ENCODE measurements around the gene DERL3.
"Not testable (repeated sequence)": the region's sequence is repeated elsewhere in the genome, so short reads cannot be mapped to it uniquely, and the experiment has no call there.

Gene DERL3

DNA sequence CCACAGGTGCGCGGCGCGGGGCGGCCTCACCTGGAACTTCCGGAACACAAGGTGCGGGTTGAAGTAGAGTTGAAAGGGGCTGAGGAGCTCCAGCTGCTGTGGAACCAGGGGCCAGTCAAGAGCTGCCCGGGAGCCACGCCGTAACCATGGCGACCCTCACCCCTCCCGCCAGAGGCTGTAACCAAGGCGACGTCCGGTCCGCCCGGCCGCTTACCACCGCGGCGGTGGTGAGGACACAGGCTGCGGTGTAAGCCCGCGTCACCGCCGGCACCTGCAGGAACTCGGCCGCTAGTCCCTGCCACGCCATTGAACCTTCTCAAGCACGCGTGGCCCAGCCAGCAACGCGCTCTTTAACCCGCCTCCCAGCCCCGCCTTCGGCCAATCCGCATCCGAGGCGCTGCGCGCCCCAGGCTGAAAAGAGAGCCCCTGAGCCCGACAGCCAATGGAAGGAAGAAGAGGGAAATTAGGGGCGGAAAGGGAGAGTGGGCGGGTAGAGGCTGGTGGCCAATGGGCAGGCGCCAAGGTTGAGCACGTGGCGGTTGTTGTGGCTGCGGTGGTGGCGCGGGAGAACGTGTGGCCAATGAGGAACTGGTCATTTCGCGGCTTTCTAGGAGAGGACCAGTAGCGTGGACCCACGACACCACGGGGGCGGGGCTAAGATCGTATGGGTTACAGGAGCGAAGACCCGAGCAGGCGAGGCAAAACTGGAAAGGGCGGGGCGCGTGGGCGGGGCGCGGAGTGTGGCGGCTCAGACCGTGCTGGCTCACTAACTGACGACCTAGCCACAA lies at the start of gene DERL3:
Gene DERL3, minus strand, starts transcription at position 326 of the 788 bp plus-strand sequence. Its CDS starts 19 bp downstream, at position 307.
- peak; percentile 96 for DNase-seq (ENCODE audit: low read depth in 2 of 2)

DNA sequence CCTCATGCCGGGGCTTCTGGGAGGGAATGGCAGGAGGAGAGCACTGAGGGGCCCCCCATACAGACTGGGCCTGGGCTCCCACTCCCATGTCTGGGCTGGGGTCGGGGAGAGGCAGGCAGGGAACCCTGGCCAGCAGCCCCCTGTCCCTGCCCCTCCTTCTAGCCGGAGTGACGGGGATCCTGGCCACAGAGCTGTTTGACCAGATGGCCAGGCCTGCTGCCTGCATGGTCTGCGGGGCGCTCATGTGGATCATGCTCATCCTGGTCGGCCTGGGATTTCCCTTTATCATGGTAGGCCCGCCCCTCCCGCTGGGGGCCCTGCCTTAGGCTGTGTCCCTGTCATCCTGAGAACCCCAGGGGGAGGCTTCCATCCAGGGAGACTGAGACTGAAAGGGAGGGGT lies 45.3 kb upstream of the DERL3 start:
- DNase-seq (ENCODE audit: low read depth in 2 of 2), result no peak

DNA sequence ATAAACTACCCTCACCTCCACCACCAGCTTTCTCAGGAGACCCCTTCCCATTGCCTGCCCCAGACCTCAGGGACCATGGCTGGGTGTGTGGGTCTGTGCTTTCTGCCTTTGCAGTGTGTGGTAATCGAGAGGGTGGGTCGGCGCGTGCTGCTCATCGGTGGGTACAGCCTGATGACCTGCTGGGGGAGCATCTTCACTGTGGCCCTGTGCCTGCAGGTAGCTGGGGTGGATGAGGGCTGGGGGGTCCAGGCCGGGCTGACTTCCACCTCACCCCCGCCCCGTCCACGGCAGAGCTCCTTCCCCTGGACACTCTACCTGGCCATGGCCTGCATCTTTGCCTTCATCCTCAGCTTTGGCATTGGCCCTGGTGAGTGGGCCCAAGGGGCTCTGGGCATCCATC lies 44.9 kb upstream of the DERL3 start:
- DNase-seq (ENCODE audit: low read depth in 2 of 2), result no peak

DNA sequence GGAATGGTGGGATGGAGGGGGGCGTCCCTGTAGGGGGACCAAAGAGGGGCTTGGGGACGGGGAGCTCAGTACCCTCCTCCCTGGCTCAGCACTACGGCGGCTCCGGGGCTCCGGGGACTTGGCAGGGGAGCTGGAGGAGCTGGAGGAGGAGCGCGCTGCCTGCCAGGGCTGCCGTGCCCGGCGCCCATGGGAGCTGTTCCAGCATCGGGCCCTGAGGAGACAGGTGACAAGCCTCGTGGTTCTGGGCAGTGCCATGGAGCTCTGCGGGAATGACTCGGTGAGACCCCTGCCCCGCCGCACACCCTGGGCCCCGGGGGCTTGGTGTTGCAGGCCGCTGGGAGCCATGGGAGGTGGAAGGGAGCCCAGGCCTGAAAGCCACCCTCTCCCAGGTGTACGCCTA lies 43.6 kb upstream of the DERL3 start:
- no peak for DNase-seq (ENCODE audit: low read depth in 2 of 2)

DNA sequence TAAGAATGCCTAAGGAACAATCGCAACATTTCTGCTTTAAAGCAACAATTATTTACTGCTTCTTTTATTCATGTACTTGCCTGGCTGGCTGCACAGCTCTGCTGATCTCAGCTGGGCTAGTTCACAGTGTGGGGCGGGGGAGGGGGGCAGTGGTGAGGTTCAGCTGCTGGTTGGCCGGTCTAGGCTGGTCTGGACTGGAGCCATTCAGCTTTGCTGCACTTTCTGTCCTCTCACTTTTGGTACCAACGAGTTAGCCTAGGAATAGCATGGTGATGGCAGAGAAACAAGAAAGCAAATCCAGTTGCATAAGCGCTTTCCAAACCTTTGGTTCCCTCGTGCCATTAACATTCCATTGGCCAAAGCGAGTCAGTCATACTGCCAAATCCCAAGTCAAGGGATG lies 39.4 kb upstream of the DERL3 start:
- DNase-seq (ENCODE audit: low read depth in 2 of 2), result no peak

DNA sequence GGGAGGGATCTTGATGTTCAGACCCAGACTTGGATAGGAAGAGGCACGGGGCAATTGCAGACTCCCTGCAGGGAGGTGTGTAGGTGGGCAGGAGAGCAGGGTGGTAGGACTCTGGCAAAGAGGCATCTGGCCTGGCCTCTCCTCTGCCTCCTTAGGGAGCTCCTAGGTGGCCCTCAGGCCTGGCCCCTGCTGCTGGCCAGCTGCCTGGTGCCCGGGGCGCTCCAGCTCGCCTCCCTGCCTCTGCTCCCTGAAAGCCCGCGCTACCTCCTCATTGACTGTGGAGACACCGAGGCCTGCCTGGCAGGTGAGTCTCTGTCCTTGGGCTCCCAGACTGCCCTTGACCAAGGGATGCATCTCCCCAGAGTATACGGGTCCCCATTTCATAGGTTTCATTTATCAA lies 38.8 kb upstream of the DERL3 start:
- DNase-seq (ENCODE audit: low read depth in 2 of 2), result no peak

DNA sequence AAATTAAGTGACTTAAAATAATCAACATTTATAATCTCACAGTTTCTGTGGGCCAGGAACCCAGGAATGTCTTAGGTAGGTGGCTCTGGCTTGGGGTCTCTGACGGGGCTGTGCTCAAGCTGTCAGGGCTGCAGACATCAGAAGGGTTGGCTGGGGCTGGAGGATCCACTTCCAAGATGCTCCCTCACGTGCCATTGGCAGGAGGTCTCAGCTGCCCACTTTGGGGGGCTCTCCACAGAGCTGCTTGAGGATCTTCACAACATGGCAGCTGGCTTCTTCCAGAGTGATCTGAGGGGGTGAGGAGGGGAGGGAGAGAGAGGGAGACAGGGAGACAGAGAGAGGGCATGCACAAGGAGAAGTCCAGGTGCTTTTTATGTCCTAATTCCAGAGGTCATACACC lies 37.0 kb upstream of the DERL3 start:
- DNase-seq (ENCODE audit: low read depth in 2 of 2), result no peak

DNA sequence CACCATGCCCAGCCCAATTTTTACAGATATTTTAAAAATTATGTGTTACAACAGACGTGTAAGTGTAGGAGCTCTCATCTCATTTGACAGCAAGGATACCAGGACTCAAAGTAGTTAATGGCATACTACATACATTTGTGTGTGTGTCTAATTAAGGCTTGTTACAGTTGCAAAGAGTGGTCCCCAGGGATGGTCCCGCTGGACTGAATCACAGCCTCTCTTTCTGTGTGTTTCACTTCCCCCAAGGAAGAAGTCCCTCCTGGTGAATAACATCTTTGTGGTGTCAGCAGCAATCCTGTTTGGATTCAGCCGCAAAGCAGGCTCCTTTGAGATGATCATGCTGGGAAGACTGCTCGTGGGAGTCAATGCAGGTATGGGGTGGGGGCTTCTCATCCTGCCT lies 36.1 kb upstream of the DERL3 start:
- no peak for DNase-seq (ENCODE audit: low read depth in 2 of 2)

DNA sequence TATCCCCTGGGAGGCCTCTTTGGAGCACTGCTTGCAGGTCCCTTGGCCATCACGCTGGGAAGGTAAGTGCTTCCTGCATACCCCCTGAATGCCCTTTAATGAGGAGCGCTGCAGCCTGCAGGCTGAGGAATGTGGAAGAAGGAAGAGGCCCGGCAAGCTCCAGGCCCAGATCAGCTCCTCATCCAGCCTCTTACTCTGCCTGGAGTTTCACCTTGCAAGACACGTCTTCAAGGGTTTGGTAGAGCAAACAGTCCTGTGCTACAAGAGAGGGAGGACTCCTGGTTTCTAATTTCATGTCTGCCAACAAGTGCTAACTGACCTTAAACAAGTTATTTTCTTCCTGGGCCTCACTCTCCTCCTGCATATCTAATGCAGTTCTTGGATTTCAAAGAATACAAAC lies 29.8 kb upstream of the DERL3 start:
- DNase-seq (ENCODE audit: low read depth in 2 of 2), result no peak

DNA sequence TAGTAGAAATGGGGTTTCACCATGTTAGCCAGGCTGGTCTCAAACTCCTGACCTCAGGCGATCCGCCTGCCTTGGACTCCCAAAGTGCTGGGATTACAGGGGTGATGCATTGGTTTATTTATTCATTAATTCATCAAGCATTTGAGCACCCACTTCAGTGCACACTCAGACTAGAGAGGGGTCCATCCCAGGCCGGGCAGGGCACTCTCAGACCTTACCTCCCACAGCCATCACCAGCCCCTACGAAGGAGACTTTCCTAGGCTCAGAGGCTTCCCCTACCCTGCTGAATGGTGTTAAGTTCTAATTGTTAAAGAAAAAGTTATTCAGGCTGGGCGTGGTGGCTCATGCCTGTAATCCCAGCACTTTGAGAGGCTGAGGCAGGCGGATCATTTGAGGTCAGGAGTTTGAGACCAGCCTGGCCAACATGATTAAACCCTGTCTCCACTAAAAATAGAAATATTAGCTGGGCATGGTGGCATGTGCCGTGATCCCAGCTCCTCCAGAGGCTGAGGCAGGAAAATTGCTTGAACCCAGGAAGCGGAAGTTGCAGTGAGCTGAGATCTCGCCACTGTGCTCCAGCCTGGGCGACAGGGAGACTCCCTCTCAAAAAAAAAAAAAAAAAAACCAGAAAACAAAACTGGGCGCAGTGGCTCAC lies 25.8 kb upstream of the DERL3 start:
- not testable (repeated sequence) for DNase-seq (ENCODE audit: low read depth in 2 of 2)

DNA sequence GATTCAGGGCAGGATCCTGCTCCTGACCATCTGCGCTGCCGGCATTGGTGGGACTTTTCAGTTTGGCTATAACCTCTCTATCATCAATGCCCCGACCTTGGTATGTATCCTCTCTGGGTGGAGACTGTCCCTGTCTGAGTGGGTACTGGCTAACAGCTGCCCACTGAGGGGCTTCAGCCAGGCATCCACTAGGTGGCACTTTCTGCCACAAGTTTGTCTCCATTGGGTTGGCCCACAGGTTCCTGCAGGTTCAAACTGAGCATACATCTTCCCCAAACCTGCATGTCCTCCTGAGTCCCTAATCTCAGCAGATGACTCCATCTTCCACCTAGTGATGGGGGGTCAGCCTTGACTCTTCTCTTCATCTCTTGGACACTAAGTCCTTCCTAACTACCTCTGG lies 23.3 kb upstream of the DERL3 start:
- DNase-seq (ENCODE audit: low read depth in 2 of 2), result no peak

DNA sequence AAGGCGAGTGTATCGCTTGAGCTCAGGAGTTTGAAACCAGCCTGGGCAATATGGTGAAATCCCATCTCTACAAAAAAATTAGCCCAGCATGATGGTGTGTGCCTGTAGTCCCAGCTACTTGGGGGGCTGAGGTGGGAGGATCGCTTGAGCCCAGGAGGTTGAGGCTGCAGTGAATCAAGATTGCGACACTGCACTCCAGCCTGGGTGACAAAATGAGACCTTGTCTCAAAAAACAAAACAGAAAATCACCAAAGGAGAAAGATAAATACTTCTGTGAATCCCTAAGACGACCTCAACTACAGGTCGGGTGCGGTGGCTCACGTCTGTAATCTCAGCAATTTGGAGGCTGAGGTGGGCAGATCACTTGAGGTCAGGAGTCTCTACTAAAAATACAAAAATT lies 21.4 kb upstream of the DERL3 start:
- not testable (repeated sequence) for DNase-seq (ENCODE audit: low read depth in 2 of 2)

DNA sequence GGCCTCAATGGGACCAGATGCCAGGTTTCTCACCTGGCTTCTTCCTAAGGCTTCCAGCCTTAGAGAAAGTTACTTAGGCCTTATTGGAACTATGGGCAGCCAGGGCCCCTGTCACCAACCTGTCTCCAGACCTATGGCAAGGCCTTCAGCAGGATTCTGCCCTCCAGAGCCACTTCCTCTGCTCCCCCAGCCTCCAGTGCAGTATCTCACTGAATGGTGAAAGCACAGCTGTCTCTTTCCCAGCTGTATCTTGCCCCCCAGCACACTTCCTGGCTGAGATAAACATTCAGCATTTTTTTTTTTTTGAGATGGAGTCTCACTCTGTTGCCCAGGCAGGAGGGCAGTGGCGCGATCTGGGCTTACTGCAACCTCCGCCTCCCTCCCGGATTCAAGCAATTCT lies 20.4 kb upstream of the DERL3 start:
- DNase-seq (ENCODE audit: low read depth in 2 of 2), result no peak

DNA sequence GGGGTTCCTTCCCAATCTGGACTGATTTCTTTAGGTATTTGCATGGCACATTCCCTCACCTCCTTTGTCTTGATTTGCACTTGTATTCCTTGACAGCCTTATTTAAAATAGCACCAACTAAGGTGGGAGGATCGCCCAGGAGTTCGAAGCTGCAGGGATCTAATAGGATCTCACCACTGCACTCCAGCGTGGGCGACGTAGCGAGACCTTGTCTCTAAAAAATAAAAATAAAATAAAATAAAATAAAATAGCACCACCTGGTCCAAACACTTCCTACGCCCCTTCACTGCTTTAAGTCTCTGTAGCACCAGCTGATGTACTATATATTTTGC lies 19.6 kb upstream of the DERL3 start:
- DNase-seq (ENCODE audit: low read depth in 2 of 2), result no peak

DNA sequence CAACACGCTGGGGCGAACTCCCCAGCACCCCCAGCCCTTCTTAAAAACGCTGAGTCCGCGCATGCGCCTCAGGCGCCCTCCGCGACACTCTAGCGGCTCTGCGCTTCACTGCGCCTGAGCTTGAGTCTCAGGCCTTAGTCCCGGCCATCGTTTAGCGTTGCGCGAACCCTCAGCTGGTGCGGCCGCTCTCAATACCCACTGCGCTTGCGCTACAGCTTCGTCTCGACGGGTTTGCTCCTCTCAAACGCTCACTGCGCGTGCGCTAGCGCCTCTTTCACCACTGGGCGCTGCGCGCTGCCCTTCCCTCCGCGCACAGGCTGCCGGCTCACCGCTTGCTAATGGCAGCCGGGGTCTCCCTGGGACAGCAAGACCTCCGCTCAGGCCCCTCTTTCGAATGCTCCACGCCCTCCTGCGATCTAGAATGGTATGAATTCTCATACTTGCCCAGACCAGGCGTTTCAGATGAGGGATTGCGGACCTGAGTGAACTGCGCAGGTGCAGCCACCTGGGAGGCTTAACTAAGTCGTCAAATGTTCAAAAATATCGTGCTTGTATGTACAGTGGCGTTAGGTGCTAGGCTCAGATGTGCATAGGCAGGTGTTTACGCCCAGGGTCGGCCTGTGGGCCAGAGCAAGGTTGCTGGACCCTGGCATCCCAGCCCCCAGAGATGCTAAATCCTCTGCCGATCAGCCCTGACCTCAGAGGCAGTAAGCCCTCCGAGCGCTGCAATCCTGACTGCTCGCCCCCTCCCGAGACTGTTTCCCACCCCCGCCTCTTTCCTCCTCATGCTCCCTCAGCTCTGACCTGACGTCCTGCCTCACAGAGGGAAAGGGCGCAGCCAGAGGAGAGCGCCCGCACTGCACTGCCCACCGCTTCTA lies 19.0 kb upstream of the DERL3 start, which contains the start of gene SLC2A11:
Gene SLC2A11, plus strand, starts transcription at position 270 of the 878 bp plus-strand sequence. Its CDS starts 125 bp downstream, at position 395.
- peak; percentile 91 for DNase-seq (ENCODE audit: low read depth in 2 of 2)

DNA sequence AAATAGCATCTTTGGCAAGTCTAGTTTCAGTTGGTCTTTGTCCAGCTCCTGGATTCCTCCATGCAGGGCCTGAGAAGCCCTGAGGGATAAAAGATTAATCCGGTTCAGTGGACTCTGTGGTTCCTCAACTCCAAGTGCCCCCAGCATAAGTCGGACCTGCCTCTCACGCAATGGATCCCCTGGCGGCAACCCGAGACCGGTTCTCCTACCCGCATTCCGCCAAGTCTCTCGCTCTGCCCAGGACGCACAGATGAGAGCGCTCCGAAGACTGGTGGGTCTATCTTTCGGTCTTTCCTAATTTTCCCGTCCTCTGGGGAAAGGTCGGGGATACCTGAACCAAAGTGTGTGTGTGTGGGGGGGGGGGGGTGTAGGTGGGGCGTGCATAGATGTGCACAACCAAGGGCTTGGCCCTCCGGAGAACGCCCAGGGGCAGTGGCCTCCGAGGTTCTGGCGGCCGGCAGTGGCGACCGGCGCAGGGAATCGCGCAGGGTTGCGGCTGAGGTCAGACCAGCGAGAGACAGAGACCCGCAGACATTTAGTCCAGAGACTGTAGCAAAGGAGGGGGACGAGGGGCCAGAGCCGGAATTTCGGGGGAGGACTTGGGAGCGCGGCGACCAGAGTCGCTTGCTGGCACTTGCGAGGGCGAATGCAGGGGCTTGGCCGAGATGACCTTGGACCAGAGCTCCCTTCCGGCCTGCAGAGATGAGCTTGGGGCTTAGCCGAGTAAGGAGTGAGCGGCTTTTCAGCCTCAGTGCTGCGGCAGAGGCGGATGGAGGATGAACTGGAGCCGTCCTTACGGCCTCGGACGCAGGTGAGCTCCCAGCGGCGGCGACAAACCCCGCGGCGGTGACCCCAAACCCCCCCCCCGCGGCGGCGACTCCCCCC lies 18.2 kb upstream of the DERL3 start:
- DNase-seq (ENCODE audit: low read depth in 2 of 2), result no peak

DNA sequence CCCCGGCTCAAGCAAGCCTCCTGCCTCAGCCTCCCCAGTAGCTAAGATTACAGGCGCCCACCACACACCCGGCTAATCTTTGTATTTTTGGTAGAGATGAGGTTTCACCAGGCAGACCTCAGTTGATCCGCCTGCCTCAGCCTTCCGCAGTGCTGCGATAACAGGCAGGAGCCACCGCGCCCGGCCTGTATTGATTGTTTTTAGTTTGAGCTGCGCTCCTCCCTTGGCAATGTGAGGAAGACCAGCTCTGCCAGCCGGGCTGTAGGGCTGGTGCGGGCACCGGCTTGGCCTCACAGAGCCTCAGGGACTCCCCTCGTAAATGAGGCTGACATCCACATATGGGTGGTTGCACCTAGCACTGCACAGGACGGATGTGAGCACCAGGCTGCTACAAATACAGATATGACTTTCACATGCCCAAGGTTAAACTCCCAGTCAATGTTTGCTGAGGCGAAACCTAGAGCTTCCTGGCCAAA lies 11.4 kb upstream of the DERL3 start:
- no peak for DNase-seq (ENCODE audit: low read depth in 2 of 2)

DNA sequence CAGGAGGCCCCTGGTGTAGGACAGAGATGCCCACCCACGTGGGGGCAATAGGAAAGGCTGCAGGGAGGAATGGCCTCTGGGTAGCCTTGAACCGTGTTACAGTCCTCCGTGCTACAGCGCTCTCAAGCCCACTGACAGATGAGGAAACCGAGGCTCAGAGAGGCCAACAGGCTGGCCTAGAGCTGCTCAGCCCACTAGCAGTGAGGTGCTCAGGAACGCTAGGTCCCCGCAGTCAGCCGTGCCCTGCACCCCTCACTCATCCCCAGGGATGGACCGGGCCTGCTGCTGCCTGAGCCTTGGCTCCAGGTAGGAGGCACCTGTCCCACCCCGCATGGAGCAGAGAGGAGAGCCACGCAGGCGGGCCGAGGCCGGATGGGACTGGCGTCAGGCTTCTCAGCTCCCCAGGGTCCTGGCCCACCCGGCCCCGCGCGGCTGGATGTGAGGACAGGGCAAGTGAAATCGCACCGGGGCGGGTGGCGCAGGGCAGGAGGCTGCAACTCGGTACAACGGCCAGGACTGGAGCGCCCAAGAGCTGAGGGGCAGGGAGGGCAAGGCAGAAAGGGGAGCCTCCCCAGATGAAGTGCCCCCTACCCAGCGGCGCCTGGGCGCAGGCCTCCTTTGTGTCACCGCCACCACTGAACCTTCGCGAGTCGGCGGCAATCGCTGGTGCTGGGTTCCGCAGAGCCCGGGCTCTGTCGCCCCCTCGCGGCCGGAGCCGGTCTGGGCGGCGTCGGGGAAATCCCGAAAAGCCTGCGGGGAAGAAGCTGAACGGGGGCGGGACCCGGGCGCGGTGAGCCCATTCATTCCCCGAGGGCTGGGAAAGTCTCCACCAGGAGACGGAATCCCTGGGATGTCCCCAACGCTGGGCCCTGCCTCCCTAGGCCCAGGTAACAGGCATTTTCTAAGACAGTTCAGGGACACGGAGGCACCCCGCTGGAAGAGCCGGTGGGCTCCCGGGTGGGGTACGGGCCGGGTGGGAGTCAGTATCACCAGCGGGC lies 10.5 kb upstream of the DERL3 start:
- peak; percentile 80 to 83 for DNase-seq (ENCODE audit: low read depth in 2 of 2)

DNA sequence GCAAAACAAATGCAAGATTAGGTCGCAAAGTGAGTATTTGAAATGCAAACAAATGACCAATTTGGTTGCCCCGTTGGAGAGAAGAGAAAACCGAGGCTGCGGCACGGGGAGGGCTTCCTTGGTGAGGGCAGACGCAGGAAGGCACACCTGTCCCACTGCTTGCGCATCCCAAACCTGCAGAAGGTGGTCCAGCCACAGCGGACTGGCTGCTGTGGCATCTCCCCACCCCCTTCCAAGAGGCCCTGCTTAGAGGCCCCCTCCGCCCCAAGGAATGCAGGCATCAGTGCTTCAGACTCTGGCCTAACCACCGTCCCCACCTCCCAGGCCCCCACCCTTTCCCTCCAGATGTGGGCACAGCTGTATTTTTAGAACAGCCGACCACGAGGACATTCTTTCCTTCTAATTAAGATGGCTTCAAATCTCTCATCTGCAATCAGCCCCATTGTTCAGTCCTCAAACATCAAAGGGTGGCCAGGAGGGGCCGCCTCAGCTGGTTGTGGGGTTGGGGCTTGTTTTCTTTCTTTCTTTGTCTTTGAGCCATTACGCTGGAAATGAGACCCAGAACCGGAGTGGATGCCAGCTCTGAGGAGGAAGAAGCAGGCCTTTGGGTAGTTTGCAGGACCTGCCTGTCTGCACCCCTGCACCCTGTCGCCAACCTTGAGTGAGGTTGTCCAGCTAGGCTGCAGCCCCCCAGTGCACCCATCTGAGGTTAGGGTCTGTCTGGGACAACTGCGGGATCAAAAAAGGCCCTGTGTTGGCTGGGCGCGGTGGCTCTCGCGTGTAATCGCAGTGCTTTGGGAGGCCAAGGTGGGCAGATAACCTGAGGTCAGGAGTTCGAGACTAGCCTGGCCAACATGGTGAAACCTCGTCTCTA lies 9.4 kb upstream of the DERL3 start:
- DNase-seq (ENCODE audit: low read depth in 2 of 2), result no peak
